SU-DHL-6 (cell line): ENCODE measurements around the gene SUN5.

Source experiments
- CTCF ChIP-seq: fragments of 200-600 bp; sonication (generic); IDR thresholded peaks from one replicate; pipeline ENCODE4 v1.5.1; 2017; ENCODE audit warnings: antibody characterized with exemption, mild to moderate bottlenecking, low read length, moderate library complexity; ENCODE audit not compliant: insufficient read depth, poor library complexity, severe bottlenecking
- EZH2phosphoT487 ChIP-seq: fragments of 200-600 bp; sonication (generic), shearing (Covaris generic); conservative IDR thresholded peaks from 2 replicates; pipeline ENCODE4 v1.6.1; 2018; ENCODE audit warnings: mild to moderate bottlenecking, antibody characterized with exemption, low read length, moderate library complexity, mixed read lengths

- TF ChIP-seq CTCF (no peak), EZH2phosphoT487 (no peak)
Measured at GRCh38 chr20:33004141-33004751, at the start of gene SUN5.
